Liver (tissue), 9 donors: ENCODE results near the gene RBM15B. TPM values are rescaled to one million over a fixed set of nuclear protein-coding genes. Genes with fewer than 3 reads are reported as not detected.
A peak's percentile ranks its signal among the peaks of the same experiment; 100 is the strongest.
"Not testable (repeated sequence)": the region's sequence is repeated elsewhere in the genome, so short reads cannot be mapped to it uniquely, and the experiment has no call there.

Source experiments
- DNase-seq: peaks from one replicate; pipeline ENCODE4 v3.0.0-alpha.2; 2017; ENCODE audit warnings: low spot score
- H3K27ac ChIP-seq, 2 donors: one replicate each; pipeline ENCODE4 v1.7.0; 2013; ENCODE audit warnings: inconsistent platforms in 2 of 2, low read length in 2 of 2, control low read depth in 1 of 2, low read depth in 1 of 2, mild to moderate bottlenecking in 1 of 2
- H3K27me3 ChIP-seq, 4 donors: one replicate each; pipeline versions ENCODE4 v1.6.1 to v1.7.0; 2013; ENCODE audit warnings: low read length in 3 of 4, inconsistent platforms in 1 of 4, mild to moderate bottlenecking in 1 of 4, moderate library complexity in 1 of 4; ENCODE audit not compliant: control insufficient read depth in 4 of 4, insufficient read depth in 4 of 4
- H3K36me3 ChIP-seq, 4 donors: one replicate each; pipeline versions ENCODE4 v1.6.1 to v1.7.0; 2013; ENCODE audit warnings: low read length in 3 of 4, mild to moderate bottlenecking in 3 of 4, low read depth in 1 of 4, moderate library complexity in 1 of 4; ENCODE audit not compliant: control insufficient read depth in 4 of 4, insufficient read depth in 3 of 4
- H3K4me1 ChIP-seq, 4 donors: one replicate each; pipeline versions ENCODE4 v1.6.1 to v1.7.0; 2013; ENCODE audit warnings: low read length in 3 of 4, mild to moderate bottlenecking in 3 of 4, moderate library complexity in 1 of 4; ENCODE audit not compliant: control insufficient read depth in 4 of 4, insufficient read depth in 4 of 4
- H3K4me3 ChIP-seq, 3 donors: one replicate each; pipeline versions ENCODE4 v1.6.1 to v1.7.0; 2013; ENCODE audit warnings: low read length in 3 of 3, control low read depth in 1 of 3, low read depth in 1 of 3, mild to moderate bottlenecking in 1 of 3
- H3K9ac ChIP-seq, 2 donors: one replicate each; pipeline ENCODE4 v1.7.0; 2013; ENCODE audit warnings: low read length in 2 of 2, mild to moderate bottlenecking in 2 of 2, moderate library complexity in 2 of 2, control low read depth in 1 of 2, low read depth in 1 of 2
- H3K9me3 ChIP-seq, 4 donors: one replicate each; pipeline versions ENCODE4 v1.6.1 to v1.7.0; 2013; ENCODE audit warnings: low read length in 3 of 4; ENCODE audit not compliant: control insufficient read depth in 4 of 4
- EGR1 ChIP-seq, 2 donors: IDR thresholded peaks; 2 replicates each; pipeline ENCODE4 v1.6.1; 2016 to 2018; ENCODE audit warnings: antibody characterized with exemption in 2 of 2, low read depth in 2 of 2
- FOXA1 ChIP-seq: IDR thresholded peaks from 2 replicates; pipeline ENCODE4 v1.6.1; 2016; ENCODE audit warnings: antibody characterized with exemption
- FOXA2 ChIP-seq: IDR thresholded peaks from 2 replicates; pipeline ENCODE4 v1.6.1; 2016; ENCODE audit warnings: antibody characterized with exemption
- GABPA ChIP-seq, 2 donors: IDR thresholded peaks in 1 of 2; conservative IDR thresholded peaks in 1 of 2; 2 replicates each; pipeline ENCODE4 v1.6.1; 2016; ENCODE audit warnings: antibody characterized with exemption in 2 of 2, mild to moderate bottlenecking in 1 of 2, moderate library complexity in 1 of 2
- HNF4A ChIP-seq, 2 donors: conservative IDR thresholded peaks; 2 replicates each; pipeline ENCODE4 v1.6.1; 2016; ENCODE audit warnings: antibody characterized with exemption in 2 of 2, mild to moderate bottlenecking in 2 of 2
- RAD21 ChIP-seq, 2 donors: IDR thresholded peaks; 2 replicates each; pipeline ENCODE4 v1.6.1; 2016; ENCODE audit warnings: antibody characterized with exemption in 2 of 2, mild to moderate bottlenecking in 2 of 2
- RXRA ChIP-seq, 2 donors: IDR thresholded peaks; 2 replicates each; pipeline ENCODE4 v1.6.1; 2017 to 2018; ENCODE audit warnings: antibody characterized with exemption in 2 of 2, mild to moderate bottlenecking in 1 of 2
- SP1 ChIP-seq: IDR thresholded peaks from 2 replicates; pipeline ENCODE4 v1.6.1; 2018; ENCODE audit warnings: antibody characterized with exemption, mild to moderate bottlenecking
- TAF1 ChIP-seq: conservative IDR thresholded peaks from 2 replicates; pipeline ENCODE4 v1.6.1; 2016; ENCODE audit warnings: antibody characterized with exemption, mild to moderate bottlenecking
- WGBS: extraction: QIAGEN DNeasy Blood & Tissue Kit; methylation state at CpG from one replicate; pipeline ENCODE4 v1.1.7; 2013; 5-methylcytosine and 5-hydroxymethylcytosine counted together
- polyA plus RNA-seq, 2 donors: library from polyadenylated mRNA; stranded (reverse) in 1 of 2; unstranded in 1 of 2; fragments of 200-250 nt in 1 of 2; fragments of >200 nt in 1 of 2; fragmentation: Nextera tagmentation in 1 of 2; extraction: Ambion mirVana in 1 of 2; gene quantifications; one replicate each; pipeline versions ENCODE4 v1.2.1 to v1.2.3, GENCODE V29; 2013 to 2015
- total RNA-seq, 2 donors: library from RNA; depleted of rRNA; stranded (reverse); fragments of >200 nt; gene quantifications; one replicate each; pipeline ENCODE4 v1.2.3, GENCODE V29; 2014
- TF ChIP-seq, protein P1 (sequence below): fragments of 150-350 bp; IDR thresholded peaks from 2 replicates; pipeline ENCODE4 v1.5.1; 2017; ENCODE audit warnings: improper control_type of control experiment, low read depth, low read length; ENCODE audit not compliant: missing input control
- TF ChIP-seq, protein P2 (sequence below): IDR thresholded peaks from 2 replicates; pipeline ENCODE4 v1.6.1; 2016; ENCODE audit warnings: antibody characterized with exemption
- TF ChIP-seq, protein P3 (sequence below): IDR thresholded peaks from 2 replicates; pipeline ENCODE4 v1.6.1; 2016; ENCODE audit warnings: antibody characterized with exemption
- donor health status: healthy.
- donor health status: healthy.
- donor health status: healthy.
- donor health status: healthy.
- donor health status: healthy.

RBM15B gene
- total and polyA plus RNA-seq, 4 donors, result 2.3 to 14.8 (median 10.0) TPM

DNA sequence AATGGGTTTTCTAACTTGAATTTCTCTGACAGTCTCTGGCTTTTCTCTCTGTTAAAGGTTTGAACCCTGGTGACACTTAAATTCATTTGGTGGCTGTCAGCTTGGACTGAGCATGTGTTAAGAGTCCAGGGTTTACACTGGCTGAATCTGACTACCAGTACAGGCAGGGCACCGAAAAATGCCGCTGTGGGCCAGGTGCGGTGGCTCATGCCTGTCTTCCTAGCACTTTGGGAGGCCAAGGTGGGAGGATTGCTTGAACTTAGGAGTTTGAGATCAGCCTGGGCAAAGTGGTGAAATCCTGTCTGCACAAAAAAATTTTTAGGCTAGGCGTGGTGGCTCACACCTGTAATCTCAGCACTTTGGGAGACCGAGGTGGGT is 4.2 kb upstream of the RBM15B start (continued):
- TF ChIP-seq, protein P1, sequence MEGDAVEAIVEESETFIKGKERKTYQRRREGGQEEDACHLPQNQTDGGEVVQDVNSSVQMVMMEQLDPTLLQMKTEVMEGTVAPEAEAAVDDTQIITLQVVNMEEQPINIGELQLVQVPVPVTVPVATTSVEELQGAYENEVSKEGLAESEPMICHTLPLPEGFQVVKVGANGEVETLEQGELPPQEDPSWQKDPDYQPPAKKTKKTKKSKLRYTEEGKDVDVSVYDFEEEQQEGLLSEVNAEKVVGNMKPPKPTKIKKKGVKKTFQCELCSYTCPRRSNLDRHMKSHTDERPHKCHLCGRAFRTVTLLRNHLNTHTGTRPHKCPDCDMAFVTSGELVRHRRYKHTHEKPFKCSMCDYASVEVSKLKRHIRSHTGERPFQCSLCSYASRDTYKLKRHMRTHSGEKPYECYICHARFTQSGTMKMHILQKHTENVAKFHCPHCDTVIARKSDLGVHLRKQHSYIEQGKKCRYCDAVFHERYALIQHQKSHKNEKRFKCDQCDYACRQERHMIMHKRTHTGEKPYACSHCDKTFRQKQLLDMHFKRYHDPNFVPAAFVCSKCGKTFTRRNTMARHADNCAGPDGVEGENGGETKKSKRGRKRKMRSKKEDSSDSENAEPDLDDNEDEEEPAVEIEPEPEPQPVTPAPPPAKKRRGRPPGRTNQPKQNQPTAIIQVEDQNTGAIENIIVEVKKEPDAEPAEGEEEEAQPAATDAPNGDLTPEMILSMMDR, result no peak
- TF ChIP-seq SP1, result no peak
- no peak for TF ChIP-seq TAF1
- TF ChIP-seq HNF4A (conservative IDR thresholded peaks at IDR 0.05), result no peak

DNA sequence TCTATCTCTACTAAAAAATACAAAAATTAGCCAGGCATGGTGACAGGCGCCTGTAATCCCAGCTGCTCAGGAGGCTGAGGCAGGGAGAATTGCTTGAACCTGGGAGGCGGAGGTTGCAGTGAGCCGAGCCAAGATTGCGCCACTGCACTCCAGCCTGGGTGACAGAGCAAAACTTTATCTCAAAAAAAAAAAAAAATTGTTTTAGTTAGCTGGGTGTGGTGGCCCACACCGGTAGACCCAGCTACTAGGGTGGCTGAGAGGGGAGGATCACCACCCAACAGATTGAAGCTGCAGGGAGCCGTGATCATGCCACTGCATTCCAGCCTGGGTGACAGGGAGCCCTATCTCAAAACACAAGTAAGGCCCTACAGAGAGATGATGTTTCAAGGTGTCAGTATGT is 3.8 kb upstream of the RBM15B start:
- not testable (repeated sequence) for H3K27me3 ChIP-seq, DNase-seq, H3K9ac ChIP-seq, H3K27ac ChIP-seq, H3K9me3 ChIP-seq
- peaks cover under 1 to 62% (median 51%) of the 10 kb centered on the region in 4 donors for H3K4me1 ChIP-seq
- peak overlapping the region in 1 of 3 donors; percentile 63 for H3K4me3 ChIP-seq
- peaks cover 6 to 15% (median 13%) of the 10 kb centered on the region in 4 donors for H3K36me3 ChIP-seq
- 44% methylated on average over 6 of the region's 6 CpGs for WGBS

DNA sequence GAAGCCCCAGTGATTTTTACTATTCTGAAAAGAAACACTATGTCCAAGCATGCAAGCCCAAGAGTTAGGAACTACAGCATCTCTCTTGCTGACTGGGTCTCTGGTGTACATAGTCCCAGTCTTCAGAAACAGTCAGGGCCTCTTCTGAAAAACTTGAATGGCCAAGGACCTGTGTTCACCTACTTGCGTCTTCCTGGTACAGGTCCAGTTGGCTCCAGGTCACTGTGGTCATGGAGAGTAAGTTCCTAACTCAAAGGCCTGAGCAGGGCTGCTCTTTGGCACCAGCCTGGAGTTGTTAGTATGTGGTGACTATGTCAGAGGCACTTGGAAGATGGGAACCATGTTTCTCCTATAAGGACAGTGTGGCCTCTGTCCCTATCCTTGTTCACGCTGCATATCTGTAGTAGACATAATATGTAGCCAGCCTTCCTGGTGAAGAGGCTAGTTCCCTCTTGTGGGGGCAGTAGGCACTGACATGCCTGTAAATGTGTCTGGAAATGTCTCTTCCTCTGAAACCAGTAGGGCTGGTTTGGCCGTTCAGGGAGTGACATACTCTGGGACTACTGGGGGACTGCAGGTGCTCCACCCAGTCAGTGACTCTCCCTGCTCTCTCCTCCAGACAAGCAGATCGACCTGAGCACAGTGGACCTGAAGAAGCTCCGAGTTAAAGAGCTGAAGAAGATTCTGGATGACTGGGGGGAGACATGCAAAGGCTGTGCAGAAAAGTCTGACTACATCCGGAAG is 2.6 kb upstream of the RBM15B start:
- Histone ChIP-seq H3K27me3 (no peaks in the 10 kb centered on the region), H3K9ac (no peak overlapping the region), H3K4me1 (peaks cover 5 to 72% (median 60%) of the 10 kb centered on the region in 4 donors), H3K27ac (no peak overlapping the region), H3K4me3 (no peak overlapping the region), H3K36me3 (peaks cover 9 to 17% (median 14%) of the 10 kb centered on the region in 4 donors), H3K9me3 (no peaks in the 10 kb centered on the region)
- 74% methylated on average over 6 of the region's 6 CpGs for WGBS
- no peak for DNase-seq
- TF ChIP-seq, protein P1, result peak; percentile 10
- TF ChIP-seq EGR1 (IDR thresholded peaks at IDR 0.05; ENCODE audit: low read depth in 2 of 2) (no peak), GABPA (IDR thresholded peaks at IDR 0.05 in 1 of 2, conservative IDR thresholded peaks at IDR 0.05 in 1 of 2) (no peak), SP1 (no peak), HNF4A (conservative IDR thresholded peaks at IDR 0.05) (no peak), RXRA (IDR thresholded peaks at IDR 0.05) (no peak), FOXA1 (no peak), RAD21 (IDR thresholded peaks at IDR 0.05) (peak in 1 of 2 donors; percentile 11), FOXA2 (no peak)
- TF ChIP-seq, protein P2, sequence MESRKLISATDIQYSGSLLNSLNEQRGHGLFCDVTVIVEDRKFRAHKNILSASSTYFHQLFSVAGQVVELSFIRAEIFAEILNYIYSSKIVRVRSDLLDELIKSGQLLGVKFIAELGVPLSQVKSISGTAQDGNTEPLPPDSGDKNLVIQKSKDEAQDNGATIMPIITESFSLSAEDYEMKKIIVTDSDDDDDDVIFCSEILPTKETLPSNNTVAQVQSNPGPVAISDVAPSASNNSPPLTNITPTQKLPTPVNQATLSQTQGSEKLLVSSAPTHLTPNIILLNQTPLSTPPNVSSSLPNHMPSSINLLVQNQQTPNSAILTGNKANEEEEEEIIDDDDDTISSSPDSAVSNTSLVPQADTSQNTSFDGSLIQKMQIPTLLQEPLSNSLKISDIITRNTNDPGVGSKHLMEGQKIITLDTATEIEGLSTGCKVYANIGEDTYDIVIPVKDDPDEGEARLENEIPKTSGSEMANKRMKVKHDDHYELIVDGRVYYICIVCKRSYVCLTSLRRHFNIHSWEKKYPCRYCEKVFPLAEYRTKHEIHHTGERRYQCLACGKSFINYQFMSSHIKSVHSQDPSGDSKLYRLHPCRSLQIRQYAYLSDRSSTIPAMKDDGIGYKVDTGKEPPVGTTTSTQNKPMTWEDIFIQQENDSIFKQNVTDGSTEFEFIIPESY, result no peak
- TF ChIP-seq, protein P3, sequence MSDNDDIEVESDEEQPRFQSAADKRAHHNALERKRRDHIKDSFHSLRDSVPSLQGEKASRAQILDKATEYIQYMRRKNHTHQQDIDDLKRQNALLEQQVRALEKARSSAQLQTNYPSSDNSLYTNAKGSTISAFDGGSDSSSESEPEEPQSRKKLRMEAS, result no peak
